Psoas muscle (tissue), 8 donors: Measurements from ENCODE around the gene UTP4. TPM values are rescaled to one million over a fixed set of nuclear protein-coding genes. Genes with fewer than 3 reads are reported as not detected.
"Not testable (repeated sequence)": the region's sequence is repeated elsewhere in the genome, so short reads cannot be mapped to it uniquely, and the experiment has no call there.

Experiments used
- ATAC-seq, 4 donors: fragments of 200-7000 bp; cut with Tn5 transposase; one replicate each; pipeline ENCODE4 v1.9.1; 2020; ENCODE audit warnings: moderate library complexity in 3 of 4, mild to moderate bottlenecking in 2 of 4
- DNase-seq, 2 donors: peaks; one replicate each; pipeline ENCODE4 v3.0.0-alpha.2; 2020
- H3K27ac ChIP-seq: fragments of 200-600 bp; one replicate; pipeline ENCODE4 v1.8.0; 2022
- H3K27me3 ChIP-seq, 3 donors: fragments of 200-600 bp in 1 of 3; one replicate each; pipeline versions ENCODE4 v1.6.1 to v1.8.0; 2013 to 2022; ENCODE audit warnings: low read length in 2 of 3, mild to moderate bottlenecking in 2 of 3, moderate library complexity in 1 of 3; ENCODE audit not compliant: insufficient read depth in 3 of 3
- H3K36me3 ChIP-seq, 2 donors: fragments of 200-600 bp in 1 of 2; one replicate each; pipeline versions ENCODE4 v1.6.1 to v1.8.0; 2013 to 2022; ENCODE audit warnings: low read depth in 1 of 2, mild to moderate bottlenecking in 1 of 2, moderate library complexity in 1 of 2; ENCODE audit not compliant: insufficient read depth in 1 of 2
- H3K4me1 ChIP-seq: fragments of 200-600 bp; one replicate; pipeline ENCODE4 v1.8.0; 2022
- H3K4me3 ChIP-seq: fragments of 200-600 bp; one replicate; pipeline ENCODE4 v1.8.0; 2022; ENCODE audit warnings: mild to moderate bottlenecking
- H3K9me3 ChIP-seq: fragments of 200-600 bp; one replicate; pipeline ENCODE4 v1.8.0; 2022
- CTCF ChIP-seq: fragments of 200-600 bp; IDR thresholded peaks from one replicate; pipeline ENCODE4 v1.8.0; 2022; ENCODE audit warnings: antibody characterized with exemption
- WGBS, 3 donors: extraction: QIAGEN DNeasy Blood & Tissue Kit; methylation state at CpG; one replicate each; pipeline versions ENCODE4 v1.1.6 to v1.1.7; 2013; 5-methylcytosine and 5-hydroxymethylcytosine counted together
- intact Hi-C, 2 donors: fragments of 100-400 bp; cut with DNase I; formaldehyde crosslinking; loops; one replicate each; pipeline versions ENCODE4 v1.11.0 to v1.14.2; 2022
- polyA plus RNA-seq, 3 donors: library from polyadenylated mRNA; stranded (reverse); fragments of 200-250 nt; gene quantifications; one replicate each; pipeline ENCODE4 v1.2.3, GENCODE V29; 2013
- total RNA-seq, 4 donors: library from RNA; stranded (reverse); fragmentation: NEBNext Ultra II Directional in 2 of 4; extraction: Animal tissue kit (Norgen Biotek cat#: 25700) in 2 of 4; gene quantifications; one replicate each; pipeline versions ENCODE4 v1.2.1 to v1.2.4, GENCODE V29; 2021 to 2023
- donor health status: healthy with polysubstance abuse.
- donor health status: DM: no; HTN: no; CAD: no; lungs with moderate emphysema.
- donor health status: Bipolar disorder and iron deficiency.
- donor health status: healthy.
- donor health status: DM: yes; HTN: yes; CAD: no.
- donor health status: DM: no; HTN: no; CAD: no.
- donor health status: DM: no; HTN: no; CAD: no.
- donor health status: DM: yes; HTN: yes; CAD: no.

Gene UTP4
- total and polyA plus RNA-seq, 7 donors: 38.8 to 107 (median 73.8) TPM

- TF ChIP-seq CTCF: no peak
- peaks cover 6% of the 10 kb centered on the region for H3K4me1 ChIP-seq
- H3K4me3 ChIP-seq: no peak overlapping the region
- WGBS, 3 donors: 70 to 74% (median 72%) methylated on average over 3 of the region's 3 CpGs
- H3K36me3 ChIP-seq: peaks cover 0 to 12% of the 10 kb centered on the region in 2 donors
- no peaks in the 10 kb centered on the region for H3K27me3 ChIP-seq
- no peaks in the 10 kb centered on the region for H3K9me3 ChIP-seq
- H3K27ac ChIP-seq: no peak overlapping the region
- intact Hi-C loops: loop anchor here (5.0 to 10.0 kb wide), 2 partner anchors 284 to 601 kb away; partner anchors contain the start of gene TANGO6 (in 1 of the 2)
- ATAC-seq (no peak), DNase-seq (no peak)
Observed at GRCh38 chr16:69126221-69126620, 6.2 kb upstream of the UTP4 start.

GRCh38 chr16:69126801-69127200, 5.6 kb upstream of the UTP4 start:
- not testable (repeated sequence) for H3K27me3 ChIP-seq, H3K4me3 ChIP-seq, ATAC-seq, DNase-seq, H3K36me3 ChIP-seq, H3K27ac ChIP-seq, H3K9me3 ChIP-seq, H3K4me1 ChIP-seq
- WGBS, 3 donors: 92 to 95% (median 94%) methylated on average over 10 of the region's 10 CpGs
- intact Hi-C loops: loop anchor here (5.0 to 10.0 kb wide), 2 partner anchors 284 to 602 kb away; partner anchors contain the start of gene TANGO6 (in 1 of the 2)

GRCh38 chr16:69127966-69128510, 4.4 kb upstream of the UTP4 start:
- no peak overlapping the region for H3K4me3 ChIP-seq
- 88 to 92% (median 88%) methylated on average over 12 of the region's 12 CpGs for WGBS, 3 donors
- intact Hi-C loops: loop anchor here (5.0 to 10.0 kb wide), 2 partner anchors 286 to 603 kb away; partner anchors contain the start of gene TANGO6 (in 1 of the 2)

GRCh38 chr16:69130461-69130860, 2.0 kb upstream of the UTP4 start:
- no peak overlapping the region for H3K27ac ChIP-seq
- DNase-seq: no peak
- no peak overlapping the region for H3K4me3 ChIP-seq
- no peaks in the 10 kb centered on the region for H3K9me3 ChIP-seq
- H3K4me1 ChIP-seq: peaks cover 17% of the 10 kb centered on the region
- H3K27me3 ChIP-seq: no peaks in the 10 kb centered on the region
- peaks cover 0 to 20% of the 10 kb centered on the region in 2 donors for H3K36me3 ChIP-seq
- 54 to 64% (median 58%) methylated on average over 6 of the region's 6 CpGs for WGBS, 3 donors
- no peak for TF ChIP-seq CTCF
- no peak for ATAC-seq
- intact Hi-C loops: loop anchor here in 1 of 2 donors (5.0 kb wide), 1 partner anchor 603 kb away; no protein-coding TSS in a partner anchor

More at GRCh38 chr16:69127966-69128510, 4.4 kb upstream of the UTP4 start:
- no peak for ATAC-seq
- no peak for TF ChIP-seq CTCF
- peaks cover 6% of the 10 kb centered on the region for H3K4me1 ChIP-seq
- no peak overlapping the region for H3K27ac ChIP-seq
- no peaks in the 10 kb centered on the region for H3K27me3 ChIP-seq
- DNase-seq: no peak
- H3K36me3 ChIP-seq: peaks cover 0 to 9% of the 10 kb centered on the region in 2 donors
- H3K9me3 ChIP-seq: no peaks in the 10 kb centered on the region

GRCh38 chr16:69131167-69131838, 1.1 kb upstream of the UTP4 start:
- no peak for DNase-seq
- 5 to 9% (median 5%) methylated on average over 15 of the region's 15 CpGs for WGBS, 3 donors
- Histone ChIP-seq H3K27me3 (no peaks in the 10 kb centered on the region), H3K4me3 (peak overlapping the region; percentile 94), H3K9me3 (no peaks in the 10 kb centered on the region), H3K36me3 (peaks cover 0 to 20% of the 10 kb centered on the region in 2 donors), H3K4me1 (peaks cover 17% of the 10 kb centered on the region), H3K27ac (peak overlapping the region; percentile 90)
- no peak for ATAC-seq
- TF ChIP-seq CTCF: no peak
- intact Hi-C loops: loop anchor here in 1 of 2 donors (5.0 kb wide), 1 partner anchor 604 kb away; no protein-coding TSS in a partner anchor
